LNCaP clone FGC (cell line): ENCODE data around the gene RARB.

ENCODE experiments used
- DNase-seq: peaks from one replicate; pipeline ENCODE4 v3.0.0-alpha.2; 2011; ENCODE audit warnings: low read depth
- H3K4me3 ChIP-seq: 2 replicates; pipeline ENCODE4 v1.5.1; 2011; ENCODE audit warnings: mild to moderate bottlenecking, low read depth, low read length, control low read depth
- TF ChIP-seq, protein P1 (sequence below): IDR thresholded peaks from 2 replicates; pipeline ENCODE4 v1.5.1; 2012; ENCODE audit warnings: mild to moderate bottlenecking; ENCODE audit not compliant: control insufficient read depth, insufficient read depth; ENCODE audit errors: extremely low read depth

RARB gene

DNA sequence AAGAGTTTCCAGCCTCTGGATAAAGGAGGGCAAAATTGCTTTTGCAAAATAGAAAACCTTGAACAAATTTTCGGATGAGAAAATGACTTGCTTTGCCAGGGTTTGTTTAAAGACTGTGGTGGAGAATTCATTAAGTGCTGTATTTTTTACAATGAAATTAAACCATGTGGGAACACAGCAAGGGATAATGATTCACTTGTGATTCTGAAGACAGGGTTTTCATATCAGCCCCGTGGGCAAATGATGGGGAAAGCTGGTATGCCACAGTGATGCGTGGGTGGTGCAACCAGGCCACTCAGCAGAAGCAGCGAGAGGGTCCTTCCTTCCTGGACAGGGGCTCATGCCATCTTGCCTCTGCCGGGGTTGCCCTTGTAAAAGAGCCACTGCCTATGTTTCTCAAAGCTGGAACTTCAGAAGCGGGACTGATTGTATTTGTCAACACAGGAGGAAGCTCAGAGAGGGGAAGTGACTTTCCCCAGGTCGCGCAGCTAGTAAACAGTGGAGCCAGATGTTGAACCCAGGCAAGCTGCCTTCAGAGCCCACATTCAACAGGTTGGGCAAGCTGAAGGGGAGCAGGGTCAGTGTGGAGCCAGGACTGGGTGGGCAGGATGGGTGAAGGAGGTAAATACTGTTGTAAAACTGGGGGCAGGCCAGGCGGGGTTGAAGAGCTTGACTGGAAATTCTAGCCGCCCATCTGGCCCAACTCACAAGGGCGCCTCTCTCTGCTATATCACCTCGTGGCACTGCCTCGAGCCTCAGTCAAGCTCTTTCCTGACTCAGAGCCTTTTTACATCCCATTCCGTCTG lies 157.5 kb downstream of the RARB start:
- no peak for DNase-seq
- no peak overlapping the region for H3K4me3 ChIP-seq
- TF ChIP-seq, protein P1, sequence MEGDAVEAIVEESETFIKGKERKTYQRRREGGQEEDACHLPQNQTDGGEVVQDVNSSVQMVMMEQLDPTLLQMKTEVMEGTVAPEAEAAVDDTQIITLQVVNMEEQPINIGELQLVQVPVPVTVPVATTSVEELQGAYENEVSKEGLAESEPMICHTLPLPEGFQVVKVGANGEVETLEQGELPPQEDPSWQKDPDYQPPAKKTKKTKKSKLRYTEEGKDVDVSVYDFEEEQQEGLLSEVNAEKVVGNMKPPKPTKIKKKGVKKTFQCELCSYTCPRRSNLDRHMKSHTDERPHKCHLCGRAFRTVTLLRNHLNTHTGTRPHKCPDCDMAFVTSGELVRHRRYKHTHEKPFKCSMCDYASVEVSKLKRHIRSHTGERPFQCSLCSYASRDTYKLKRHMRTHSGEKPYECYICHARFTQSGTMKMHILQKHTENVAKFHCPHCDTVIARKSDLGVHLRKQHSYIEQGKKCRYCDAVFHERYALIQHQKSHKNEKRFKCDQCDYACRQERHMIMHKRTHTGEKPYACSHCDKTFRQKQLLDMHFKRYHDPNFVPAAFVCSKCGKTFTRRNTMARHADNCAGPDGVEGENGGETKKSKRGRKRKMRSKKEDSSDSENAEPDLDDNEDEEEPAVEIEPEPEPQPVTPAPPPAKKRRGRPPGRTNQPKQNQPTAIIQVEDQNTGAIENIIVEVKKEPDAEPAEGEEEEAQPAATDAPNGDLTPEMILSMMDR = no peak

DNA sequence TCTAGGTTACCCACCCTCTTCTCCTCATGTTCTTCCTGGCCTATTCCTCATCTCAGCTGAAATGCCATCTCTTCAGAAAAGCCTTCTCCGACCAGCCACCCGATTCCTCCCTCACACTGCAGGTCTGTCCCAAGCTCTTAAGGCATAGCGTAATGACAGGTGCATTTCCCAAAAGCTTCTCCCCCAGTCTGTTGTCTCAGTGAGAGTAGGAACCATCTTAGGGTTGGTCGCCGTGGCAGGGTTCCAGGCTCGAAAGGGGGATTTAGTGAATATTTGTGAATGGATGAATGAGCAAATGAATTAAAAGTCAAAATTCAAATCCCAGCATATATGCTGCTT lies 158.1 kb downstream of the RARB start:
- no peak for DNase-seq
- TF ChIP-seq, protein P1 = no peak
- H3K4me3 ChIP-seq = no peak overlapping the region

DNA sequence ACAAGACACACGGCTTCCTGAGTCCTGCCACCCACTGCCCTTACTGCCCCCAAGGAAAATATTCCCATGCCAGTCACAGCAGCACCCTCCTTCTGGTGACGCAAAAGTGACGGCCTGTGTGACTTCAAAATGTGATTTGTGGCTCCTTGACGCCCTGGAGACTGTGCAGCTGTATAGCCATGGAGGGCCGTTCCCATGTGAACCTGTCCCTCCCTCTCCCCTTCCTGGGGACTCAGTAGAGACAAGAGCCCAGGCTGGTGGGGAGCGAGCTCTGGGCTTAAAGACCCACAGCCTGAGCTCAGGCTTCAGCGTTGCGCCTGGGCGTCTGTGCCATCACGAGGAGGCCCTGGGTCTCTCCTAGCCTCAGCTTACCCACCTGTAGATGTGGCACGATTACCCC lies 158.5 kb downstream of the RARB start:
- TF ChIP-seq, protein P1 = no peak
- H3K4me3 ChIP-seq = no peak overlapping the region
- no peak for DNase-seq

- TF ChIP-seq, protein P1 = no peak
- no peak for DNase-seq
- no peak overlapping the region for H3K4me3 ChIP-seq
Measured at GRCh38 chr3:25587094-25587493, 159.0 kb downstream of the RARB start.

GRCh38 chr3:25587526-25587925 lies 159.5 kb downstream of the RARB start:
- TF ChIP-seq, protein P1 = no peak
- H3K4me3 ChIP-seq = no peak overlapping the region
- no peak for DNase-seq

DNA sequence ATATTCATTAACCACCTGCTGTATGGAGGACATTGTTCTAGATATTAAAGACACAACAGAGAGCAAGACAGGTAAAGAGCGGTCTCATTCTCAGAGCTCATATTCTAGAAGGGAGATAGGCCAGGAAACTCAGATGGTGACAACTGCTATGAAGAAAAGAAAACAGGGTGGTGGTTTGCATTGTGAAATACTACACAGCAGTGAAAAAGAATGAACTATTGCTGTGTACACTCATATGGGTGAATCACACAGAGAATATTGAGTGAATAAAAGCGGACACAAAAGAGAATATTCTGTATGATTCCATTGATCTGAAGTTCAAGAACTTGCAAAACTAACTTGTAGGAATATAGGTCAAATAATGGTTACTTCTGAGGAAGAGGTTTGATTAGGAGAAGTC lies 159.9 kb downstream of the RARB start:
- TF ChIP-seq, protein P1 = no peak
- H3K4me3 ChIP-seq = no peak overlapping the region
- DNase-seq = no peak
